CD4-positive, alpha-beta T cell treated with Interleukin-21 for 1 hour (primary cell): ENCODE results near the gene HESX1.

Experiments used
- DNase-seq: peaks from one replicate; pipeline ENCODE4 v3.0.0-alpha.2; 2020

HESX1 gene

DNA sequence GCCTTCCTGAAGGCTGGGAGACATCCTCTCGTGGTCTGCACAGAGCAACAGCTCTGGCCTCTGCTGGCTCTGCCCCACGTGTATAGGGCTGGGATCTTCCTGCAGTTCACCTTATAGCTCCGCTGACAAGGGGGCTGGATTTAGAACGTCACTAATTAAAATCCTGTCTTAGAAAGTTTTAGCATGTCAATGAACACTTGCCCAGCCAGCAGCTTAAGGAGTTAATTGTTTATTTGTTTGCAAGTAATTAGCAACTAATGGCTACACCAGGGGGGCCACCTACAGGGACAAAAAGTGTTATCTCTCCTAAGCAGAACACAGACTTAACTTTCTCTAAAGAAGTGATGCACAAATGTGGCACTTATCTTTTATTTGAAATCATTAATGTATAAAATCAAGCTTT is at the start of gene HESX1:
TSS of gene HESX1 (minus strand) at position 84 of the 403 bp plus-strand sequence. CDS start at position 24, 60 bp downstream.
- no peak for DNase-seq

DNA sequence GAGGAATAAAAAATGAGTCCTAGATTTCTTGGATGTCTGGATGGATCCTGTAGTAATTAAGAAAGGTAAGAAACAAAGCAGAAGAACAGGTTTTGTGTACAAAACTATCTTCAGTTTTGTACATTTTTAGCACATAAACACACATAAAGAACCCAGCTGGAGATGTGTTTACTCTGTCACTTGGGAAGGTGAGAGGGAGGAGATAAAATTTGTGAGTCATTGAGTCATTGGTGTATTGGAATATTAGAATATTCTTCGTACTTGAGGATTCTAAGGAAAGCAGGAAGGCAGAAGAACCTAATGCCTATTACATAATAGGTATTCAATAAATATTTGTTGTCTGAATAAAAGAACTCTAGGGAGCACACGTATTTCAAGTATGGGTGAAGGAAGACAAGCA is 45.2 kb upstream of the HESX1 start:
- DNase-seq = no peak

DNA sequence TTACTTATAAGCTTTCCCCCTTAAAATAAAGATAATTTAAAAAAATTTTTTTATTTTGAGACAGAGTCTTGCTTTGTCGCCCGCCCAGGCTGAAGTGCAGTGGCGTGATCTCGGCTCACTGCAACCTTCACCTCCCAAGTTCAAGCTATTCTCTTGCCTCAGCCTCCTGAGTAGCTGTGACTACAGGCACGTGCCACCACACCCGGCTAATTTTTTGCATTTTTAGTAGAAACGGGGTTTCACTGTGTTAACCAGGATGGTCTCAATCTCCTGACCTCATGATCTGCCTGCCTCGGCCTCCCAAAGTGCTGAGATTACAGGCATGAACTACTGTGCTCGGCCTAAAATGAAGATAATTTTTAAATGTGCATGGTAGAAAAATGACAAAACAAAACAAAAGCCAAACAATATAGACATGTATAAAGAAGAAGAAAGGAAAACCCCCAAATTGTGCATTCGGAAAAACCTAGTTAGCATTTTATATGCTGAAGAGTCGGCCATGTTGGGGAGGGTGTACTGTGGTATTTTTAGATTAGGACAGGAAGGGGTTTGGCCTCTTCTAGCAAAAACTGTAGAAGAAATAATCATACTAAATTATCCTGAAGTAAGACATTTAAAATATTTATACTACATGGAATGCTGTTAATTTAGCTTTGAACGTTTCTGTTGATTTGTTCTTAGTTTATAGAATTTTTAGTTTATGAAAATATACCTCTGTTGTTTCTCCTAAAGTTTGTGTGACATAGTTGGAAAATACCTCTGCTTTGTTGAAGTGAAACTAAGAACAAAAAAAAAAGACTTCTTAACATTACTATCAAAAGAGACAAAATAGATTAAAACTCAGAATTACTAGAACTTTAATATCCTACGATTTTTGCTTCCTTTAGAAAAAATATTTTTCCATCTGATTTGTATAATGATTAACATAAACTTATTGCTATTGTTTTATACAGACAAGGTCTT is 35.1 kb upstream of the HESX1 start:
- DNase-seq = no peak

DNA sequence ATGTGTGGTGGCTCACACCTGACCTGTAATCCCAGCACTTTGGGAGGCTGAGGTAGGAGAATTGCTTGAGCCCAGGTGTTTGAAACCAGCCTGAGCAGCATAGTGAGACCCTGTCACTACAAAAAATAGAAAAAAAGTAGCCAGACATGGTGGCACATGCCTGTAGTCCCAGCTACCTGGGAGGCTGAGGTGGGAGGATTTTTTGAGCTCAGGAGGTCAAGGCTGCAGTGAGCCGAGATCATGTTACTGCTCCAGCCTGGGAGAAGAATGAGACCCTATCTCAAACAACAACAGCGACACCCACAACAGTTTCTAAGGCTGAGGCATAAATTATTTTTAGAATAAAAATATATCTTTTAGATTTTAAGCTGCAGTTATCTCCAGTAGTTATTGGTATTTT is 34.0 kb upstream of the HESX1 start:
- DNase-seq = no peak

DNA sequence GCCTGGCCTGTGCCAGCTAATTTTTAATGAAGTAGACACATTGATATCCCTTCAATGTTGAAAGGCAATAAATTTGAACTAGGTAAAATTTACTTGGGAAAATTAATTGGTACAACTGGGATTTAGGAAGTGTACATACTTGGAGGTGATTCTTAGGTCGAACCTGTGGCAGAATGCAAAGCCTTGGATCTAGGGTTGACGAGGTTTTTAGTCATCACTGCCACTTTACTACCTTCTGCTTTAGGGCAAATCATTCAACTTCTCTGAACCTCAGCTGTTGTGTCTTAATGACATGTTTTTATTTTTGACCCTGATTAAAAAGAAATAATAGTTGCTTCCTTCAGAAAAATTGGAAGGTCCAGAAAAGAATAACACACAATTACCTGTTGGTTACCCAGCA is 30.2 kb upstream of the HESX1 start:
- no peak for DNase-seq

DNA sequence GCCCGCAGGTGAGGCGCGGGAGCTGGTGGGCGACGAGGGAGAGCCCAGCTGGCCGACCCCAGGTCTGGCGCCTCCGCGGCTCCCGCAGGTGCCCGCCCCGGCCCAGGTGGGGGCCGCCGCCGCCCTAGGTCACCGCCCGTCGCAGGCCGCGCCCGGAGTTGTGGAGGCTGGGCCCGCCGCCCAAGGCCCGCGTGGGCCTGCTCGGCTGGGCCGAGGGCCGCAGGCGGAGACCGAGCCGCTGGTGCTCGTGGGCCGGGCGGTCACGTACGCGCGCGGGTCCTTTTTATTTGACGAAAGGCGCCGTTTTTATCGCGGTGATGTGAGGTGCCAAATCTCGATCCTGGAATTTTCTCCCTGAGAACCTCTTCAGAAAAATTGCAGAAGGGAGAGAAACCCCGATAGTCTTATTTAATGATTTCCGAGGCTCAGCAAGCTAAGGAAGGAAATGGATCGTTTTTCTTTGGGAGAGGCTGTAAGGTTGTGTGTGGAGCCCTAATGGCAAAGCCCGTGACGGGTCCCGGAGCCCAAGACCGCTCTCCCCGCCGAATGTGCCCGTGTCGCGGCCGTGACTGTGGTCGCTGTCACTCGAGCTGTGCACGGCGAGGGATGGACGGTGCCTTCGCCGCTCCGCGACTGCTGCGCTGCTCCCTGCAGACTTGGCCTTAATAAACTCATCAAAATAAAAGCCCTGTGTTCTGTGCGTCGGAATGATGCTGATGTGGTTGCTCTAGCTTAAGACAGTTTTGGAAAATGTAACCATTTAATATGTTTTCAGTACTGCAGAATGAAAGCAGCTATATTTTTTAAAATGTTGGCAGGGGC is 28.4 kb upstream of the HESX1 start:
- DNase-seq = peak; percentile 45

DNA sequence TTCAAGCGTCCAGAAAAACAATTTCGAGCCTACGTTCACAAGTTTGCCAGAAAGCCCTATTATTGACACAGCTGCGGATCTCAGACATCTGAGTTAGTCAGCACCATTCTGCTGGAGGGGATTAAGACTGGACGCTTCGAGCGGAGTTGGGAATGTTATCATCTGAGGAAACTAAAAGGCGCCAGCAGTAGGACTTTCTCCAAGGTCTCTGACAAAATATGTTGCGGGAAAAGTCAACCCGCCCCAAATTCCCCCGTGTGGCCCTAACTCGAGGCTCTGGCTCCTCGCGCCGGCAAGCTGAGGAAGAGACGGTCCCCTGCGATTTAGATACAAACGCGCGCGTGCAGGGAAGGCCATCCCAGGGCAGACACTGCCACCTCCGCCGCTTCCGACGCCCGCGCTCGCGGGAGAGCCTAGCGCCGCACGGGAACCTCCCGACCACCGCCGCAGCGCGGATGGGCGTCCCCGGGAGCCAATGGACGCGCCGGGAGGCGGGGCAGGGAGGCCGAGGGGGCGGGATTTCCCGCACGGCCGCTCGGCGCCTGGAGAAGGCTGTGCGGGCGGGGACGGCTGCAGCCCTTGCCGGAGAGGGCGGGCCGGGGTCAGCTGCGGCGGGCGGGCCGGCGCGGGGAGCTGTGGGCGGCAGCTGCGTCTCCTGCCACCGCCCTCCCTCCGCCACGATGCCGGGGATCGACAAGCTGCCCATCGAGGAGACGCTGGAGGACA is 27.6 kb upstream of the HESX1 start, which contains the start of gene APPL1:
TSS of gene APPL1 (plus strand) at position 526 of the 726 bp plus-strand sequence. CDS start at position 681, 155 bp downstream.
- DNase-seq = peak; percentile 89

DNA sequence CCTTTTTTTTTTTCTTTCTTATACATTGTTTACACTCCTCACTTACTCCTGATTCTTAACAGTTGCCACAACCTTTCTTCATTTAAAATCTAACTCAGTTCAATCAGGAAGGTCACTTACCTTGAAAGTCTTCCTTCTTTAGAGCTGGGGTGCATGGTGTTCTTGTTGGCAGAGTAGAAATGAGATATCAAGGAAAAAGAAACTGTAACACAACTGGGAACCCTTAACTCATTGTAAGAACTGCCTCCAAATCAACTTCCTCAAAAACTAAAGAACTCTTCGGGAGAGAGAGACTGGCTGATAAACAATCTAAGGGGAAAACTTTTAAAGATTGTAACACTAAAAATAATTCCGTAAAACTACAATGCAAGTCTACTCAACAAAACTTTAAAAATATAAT is 26.4 kb upstream of the HESX1 start:
- no peak for DNase-seq

DNA sequence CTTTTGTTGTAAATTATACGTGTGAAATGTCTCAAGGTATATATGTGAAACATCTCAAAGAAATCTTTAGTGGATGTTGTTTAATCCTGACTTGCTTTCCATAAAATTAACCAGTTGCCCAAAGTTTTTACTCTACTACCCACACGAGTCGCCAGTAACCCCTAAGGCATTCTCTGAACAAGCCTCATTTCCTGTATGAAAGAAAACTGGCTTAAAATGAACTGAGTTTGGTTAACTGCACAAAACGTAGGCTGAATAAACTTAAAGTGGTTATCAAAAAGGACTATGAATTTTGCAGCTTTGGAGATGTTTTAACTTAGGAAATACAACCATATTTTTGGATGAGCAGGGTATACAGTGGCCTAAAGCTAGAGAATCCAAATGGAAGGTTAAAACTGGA is 25.1 kb upstream of the HESX1 start:
- DNase-seq = no peak

DNA sequence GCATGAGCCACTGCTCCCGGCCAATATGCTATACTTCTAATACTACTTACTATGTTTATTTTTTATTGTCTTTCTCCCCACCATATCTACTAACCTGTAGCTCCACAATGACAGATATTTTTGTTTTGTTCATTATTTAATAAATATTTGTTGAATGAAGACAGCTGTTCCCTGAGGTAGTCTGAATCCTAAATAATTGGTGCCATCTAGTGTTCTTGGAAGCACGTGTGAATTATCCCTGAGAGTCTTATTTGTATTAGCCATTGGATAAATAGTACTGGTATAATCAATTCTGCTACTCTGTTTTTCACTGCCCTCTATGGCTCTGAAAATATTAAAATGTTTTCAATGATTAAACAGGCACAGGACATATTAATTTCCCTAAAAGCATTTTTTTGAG is 22.1 kb upstream of the HESX1 start:
- DNase-seq = no peak

DNA sequence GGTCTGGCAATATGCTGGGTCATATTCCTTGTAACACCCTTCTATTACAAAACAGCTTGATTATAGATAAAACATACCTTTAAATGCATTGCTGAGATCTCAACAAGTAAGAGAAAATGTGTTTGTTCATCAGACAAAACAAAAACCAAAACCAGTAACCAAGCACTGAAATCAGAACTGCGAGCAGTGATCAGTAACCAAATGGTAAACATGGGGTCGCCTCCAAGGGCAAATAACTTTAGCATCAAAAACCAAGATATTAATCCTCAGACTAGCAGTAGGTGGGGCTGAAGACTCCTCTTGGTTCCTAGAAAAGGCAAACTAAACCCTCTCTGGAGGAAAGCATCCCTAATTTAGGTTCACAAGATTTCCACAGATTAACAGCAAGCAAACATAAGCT is 6.6 kb upstream of the HESX1 start:
- DNase-seq = no peak

DNA sequence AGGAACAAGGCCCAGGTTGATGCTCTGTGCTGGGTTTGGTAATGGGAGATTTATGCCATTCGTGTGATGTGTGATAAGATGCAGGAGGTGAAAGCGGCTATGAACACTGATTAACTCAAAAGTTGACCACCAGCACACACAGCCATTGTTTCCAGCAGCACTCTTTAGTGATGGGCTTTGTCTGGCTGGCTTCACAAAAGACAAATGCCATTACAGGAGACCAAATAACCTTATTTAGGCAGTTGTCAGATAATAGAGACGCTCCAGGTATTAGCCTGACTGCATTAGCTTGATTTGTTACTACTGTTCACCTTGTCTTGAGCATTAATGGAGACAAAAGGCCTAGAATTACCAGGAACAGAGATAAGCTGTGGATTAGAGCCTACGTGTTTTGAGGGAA is 5.1 kb downstream of the HESX1 start:
- DNase-seq = no peak

DNA sequence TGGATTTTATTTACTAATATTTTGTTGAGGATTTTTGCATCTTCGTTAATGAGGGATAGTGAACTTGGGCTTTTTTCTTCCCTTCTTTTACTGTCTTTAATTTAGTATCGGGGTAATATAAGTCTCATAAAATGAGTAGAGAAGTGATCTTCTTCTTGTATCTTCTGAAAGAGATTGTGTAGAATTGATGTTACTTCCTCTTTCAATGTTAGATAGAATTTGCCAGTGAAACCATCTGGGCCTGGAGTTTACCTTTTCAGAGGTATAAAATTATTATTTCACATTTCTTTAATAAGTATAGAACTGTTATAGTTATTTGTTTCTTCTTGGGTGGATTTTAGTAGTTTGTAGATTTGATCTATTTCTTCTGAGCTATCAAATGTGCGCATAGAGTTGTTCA is 7.8 kb downstream of the HESX1 start:
- DNase-seq = no peak

DNA sequence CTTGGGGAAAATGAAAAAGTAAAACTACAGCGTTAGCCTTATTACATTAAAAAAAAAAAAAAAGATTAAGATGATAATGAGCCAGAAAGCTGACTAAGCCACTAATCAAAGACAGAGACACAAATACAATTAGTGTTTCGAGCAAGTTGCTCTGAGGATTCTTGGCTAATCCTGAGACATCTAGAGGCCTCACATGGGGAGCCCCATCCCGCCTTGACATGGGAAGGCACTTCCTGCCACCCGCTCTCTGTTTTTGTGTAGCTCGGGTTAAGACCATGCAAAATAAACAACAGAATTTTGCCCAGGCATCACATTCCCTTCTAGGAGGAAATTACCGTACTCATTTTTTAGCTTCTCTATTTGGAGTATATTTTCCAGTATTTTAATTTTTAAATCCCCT is 15.3 kb downstream of the HESX1 start:
- no peak for DNase-seq

DNA sequence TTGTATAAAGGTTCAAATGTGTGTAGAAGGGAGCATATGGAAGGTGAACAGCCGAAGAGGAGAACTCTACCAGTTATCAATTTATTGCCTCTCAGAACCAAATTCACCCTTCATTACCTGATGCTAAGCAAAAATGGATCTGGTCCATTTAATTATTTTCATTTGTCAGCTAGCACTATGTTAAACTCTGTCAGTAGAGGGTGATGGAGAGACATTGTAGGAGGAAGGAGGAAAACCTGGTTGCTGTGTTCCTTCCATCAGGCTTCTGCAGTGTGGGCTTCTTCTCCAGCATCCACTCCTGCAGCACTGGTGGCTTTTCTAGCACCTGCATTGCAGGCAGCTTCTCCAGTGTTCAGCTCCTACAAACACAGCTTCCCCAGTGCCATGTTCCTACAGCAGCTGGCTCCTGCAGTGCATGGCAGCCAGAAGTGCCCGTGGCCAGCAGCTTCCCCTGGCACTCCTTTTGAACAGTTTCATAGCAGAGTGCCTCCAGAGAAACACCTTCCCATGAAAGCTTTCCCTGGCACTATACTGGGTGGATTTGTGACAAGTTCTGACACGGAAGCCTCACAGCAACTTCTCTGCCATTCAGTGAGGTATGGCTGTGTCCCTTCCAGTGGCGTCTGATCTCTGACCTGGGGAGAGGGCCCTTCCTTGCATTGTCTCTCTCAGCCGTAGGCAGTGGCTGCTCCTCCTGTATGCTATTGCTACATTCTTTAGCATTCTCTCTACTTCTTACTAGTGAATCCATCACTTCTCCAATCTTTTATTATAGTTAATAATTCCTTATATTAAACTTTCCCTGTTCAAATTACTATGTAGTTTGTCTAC is 20.0 kb downstream of the HESX1 start:
- no peak for DNase-seq

DNA sequence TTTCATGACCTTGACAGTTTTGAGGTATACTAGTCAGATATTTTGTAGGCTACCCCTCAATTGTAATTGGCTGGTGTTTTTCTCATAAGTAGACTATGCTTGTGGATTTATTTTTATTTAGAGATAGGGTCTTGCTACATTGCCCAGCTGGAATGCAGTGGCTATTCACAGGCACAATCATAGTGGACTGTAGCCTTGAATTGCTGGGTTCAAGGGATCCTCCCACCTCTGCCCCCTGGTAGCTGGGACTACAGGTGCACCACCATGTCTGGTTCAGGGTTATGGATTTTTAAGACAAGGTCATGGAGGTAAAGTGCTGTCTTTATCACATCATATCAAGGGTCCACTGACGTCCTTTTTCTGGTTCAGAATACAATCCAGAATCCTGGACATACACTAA is 23.7 kb downstream of the HESX1 start:
- DNase-seq = no peak

DNA sequence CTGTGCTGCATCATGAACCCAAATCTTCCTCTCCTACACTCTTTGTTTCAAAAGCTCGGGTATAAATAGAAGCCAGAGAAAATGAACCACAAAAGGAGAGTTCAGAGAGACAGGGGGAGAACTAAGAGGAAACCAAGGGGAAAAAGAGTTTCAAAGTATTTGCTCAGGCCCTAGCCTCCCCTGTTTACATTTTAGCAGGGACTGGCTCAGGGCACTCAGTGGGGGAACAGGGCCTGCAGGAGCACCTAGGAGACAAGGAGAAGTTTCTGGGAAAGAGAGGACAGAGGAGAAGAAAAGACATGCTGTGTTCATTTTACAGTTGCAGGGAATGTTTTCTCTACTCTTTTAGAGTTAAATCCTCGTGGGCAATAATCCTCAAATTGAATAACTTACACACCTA is 26.1 kb downstream of the HESX1 start:
- no peak for DNase-seq

DNA sequence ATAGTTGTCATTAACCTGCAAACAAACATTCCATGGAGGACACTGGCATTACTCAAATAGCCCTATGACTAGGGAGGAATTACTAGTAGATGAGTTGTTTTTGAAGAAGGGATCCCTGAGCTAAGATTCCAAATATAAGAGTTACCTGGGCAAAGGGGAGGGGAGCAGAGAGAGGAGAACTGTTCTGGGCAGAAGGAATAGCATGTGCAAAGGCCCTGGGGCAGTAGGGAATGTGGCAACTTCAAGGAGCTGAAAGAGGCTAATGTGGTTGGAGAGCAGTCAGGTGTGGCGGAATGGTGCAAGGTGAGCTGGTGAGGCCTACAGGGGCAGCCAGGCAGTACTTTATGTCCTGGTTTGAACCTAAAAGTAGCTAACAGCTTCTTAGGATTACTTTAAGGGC is 28.8 kb downstream of the HESX1 start:
- DNase-seq = no peak

DNA sequence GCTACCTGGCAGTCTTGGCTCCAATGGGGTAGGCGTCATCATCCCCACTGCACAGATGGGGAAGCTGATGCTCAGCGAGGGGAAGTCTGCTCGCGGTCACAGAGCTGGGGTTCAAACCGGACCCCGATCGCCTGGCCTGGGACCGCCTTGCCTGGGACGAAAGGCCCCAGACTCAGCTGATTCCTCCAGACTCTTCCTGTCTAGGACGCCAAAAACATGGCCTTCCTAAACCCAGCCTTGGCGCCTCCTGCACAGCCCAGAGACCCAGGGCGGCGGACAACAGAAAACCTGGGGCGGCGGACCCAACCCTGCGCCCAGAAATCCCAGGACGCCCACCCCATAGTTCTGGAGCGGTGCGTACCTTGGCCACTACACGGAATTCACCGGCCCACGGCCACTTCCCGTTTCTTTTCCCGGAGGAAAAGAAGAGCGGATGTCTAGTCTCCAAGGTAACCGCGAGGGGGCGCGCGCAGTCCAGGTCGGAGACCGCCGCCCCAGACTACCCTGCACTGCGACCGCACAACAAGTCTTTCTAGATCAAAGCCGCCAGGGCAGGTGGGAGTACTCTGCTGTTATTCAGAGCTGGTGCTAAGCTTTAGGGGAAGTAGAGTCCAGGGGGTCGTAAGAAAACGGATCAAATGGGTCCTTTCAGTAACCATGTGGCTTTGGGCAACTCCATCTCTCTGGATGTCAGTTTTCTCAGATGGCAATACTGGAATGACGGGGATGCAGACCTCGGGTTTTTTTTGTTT is 29.7 kb downstream of the HESX1 start:
- DNase-seq = peak; percentile 39

DNA sequence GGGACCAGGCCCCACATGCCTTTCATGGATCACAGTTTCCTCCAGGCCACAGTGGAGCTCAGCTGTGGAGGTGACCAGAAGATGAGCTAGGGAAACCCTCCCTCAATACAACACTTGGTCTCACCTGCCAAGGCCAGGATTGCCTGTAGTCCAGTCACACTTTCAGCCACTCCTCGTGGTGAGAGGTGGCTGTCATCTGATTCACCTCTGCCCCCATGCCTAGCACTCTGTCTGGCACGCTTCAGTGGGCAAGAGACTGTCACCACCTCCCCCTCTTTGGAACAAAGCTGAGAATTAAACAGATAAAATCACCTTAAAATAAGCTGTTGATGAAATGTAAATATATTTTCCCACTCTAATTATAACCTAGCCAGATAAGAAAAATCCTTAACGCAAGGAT is 30.7 kb downstream of the HESX1 start:
- DNase-seq = no peak

DNA sequence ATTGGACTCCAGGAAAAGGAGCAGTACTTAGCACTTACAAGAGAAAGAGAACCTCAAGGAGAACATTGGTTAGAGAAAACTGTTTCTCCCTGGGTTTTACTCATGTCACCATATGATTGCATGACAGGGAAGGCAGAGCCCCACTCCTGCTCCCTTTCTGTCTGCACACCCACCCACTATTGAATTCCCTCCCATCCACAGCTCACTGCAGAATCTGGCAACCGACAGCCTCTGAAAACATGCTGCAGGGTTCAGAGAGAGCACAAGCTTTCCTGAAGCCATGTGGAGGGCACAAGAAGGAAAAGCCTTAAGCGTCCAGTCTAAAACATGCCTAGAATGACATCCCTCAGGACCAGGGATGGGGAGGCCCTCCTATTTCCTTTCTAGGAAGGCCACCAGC is 31.6 kb downstream of the HESX1 start:
- no peak for DNase-seq

DNA sequence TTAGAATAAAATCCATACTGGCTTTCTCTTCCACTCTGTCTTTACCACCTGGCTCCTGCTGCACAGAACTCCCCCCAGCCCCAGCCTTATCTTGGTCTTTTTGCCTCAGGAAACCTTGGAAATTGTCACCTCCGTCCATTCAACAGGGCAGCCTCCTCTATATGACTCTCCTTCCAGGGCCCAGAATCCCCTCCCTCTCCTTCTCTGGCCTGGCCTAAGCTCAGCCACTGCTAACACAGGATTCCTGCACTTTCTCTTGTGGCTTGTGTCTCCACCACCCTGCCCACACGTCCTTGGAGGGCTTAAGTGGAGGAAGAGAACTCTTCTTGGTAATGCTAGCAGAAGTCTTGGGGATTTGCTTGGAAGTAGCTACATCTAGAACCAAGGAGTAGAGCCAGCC is 33.1 kb downstream of the HESX1 start:
- no peak for DNase-seq
